HepG2 (cell line): ENCODE data around the gene ASXL1. TPM values are rescaled to one million over a fixed set of nuclear protein-coding genes. Genes with fewer than 3 reads are reported as not detected.

Source experiments
- ATF1 ChIP-seq: IDR thresholded peaks from 2 replicates; pipeline ENCODE4 v1.6.1; 2016; ENCODE audit warnings: mild to moderate bottlenecking, control low read depth
- CCDC6 ChIP-seq: sonication (generic); formaldehyde crosslinking; IDR thresholded peaks from 2 replicates; pipeline ENCODE4 v1.8.1; 2022; ENCODE audit warnings: mild to moderate bottlenecking, missing genetic modification reagents, moderate library complexity
- DNMT3B ChIP-seq: conservative IDR thresholded peaks from 2 replicates; pipeline ENCODE4 v1.6.1; 2016; ENCODE audit warnings: missing biosample characterization, control low read depth
- HOXA3 ChIP-seq: sonication (generic); formaldehyde crosslinking; IDR thresholded peaks from 2 replicates; pipeline ENCODE4 v1.5.0; 2020; ENCODE audit warnings: missing genetic modification reagents
- MED8 ChIP-seq: sonication (generic); formaldehyde crosslinking; IDR thresholded peaks from 2 replicates; pipeline ENCODE4 v1.8.1; 2023; ENCODE audit warnings: mild to moderate bottlenecking, missing genetic modification reagents; ENCODE audit not compliant: insufficient replicate concordance
- NR2C2 ChIP-seq: sonication (generic); formaldehyde crosslinking; IDR thresholded peaks from 2 replicates; pipeline ENCODE4 v1.4.0; 2020; ENCODE audit warnings: missing genetic modification reagents, mild to moderate bottlenecking, moderate library complexity, borderline replicate concordance
- PHB2 ChIP-seq: fragments of 450-650 bp; IDR thresholded peaks from 2 replicates; pipeline ENCODE4 v1.6.1; 2018; ENCODE audit not compliant: partially characterized antibody
- PHF5A ChIP-seq: IDR thresholded peaks from one replicate; pipeline ENCODE4 v1.6.1; 2018; ENCODE audit warnings: low read depth, missing genetic modification reagents; ENCODE audit not compliant: unreplicated experiment
- POLR2AphosphoS2 ChIP-seq: IDR thresholded peaks from 2 replicates; pipeline ENCODE4 v1.6.1; 2011; ENCODE audit warnings: low read depth, low read length, improper control_type of control experiment
- RARG ChIP-seq: sonication (generic); formaldehyde crosslinking; IDR thresholded peaks from 2 replicates; pipeline ENCODE4 v1.4.0; 2020; ENCODE audit warnings: low read depth, mild to moderate bottlenecking, missing genetic modification reagents
- SALL2 ChIP-seq: sonication (generic); formaldehyde crosslinking; IDR thresholded peaks from 2 replicates; pipeline ENCODE4 v1.8.1; 2023; ENCODE audit warnings: mild to moderate bottlenecking, missing genetic modification reagents, inconsistent platforms
- SETDB1 ChIP-seq: sonication (generic); formaldehyde crosslinking; IDR thresholded peaks from 2 replicates; pipeline ENCODE4 v1.5.1; 2020; ENCODE audit warnings: missing genetic modification reagents, mild to moderate bottlenecking, borderline replicate concordance
- TGIF2 ChIP-seq: IDR thresholded peaks from 2 replicates; pipeline ENCODE4 v1.6.1; 2016; ENCODE audit warnings: control low read depth, missing compliant biosample characterization
- XRCC5 ChIP-seq: fragments of 200-400 bp; formaldehyde crosslinking; optimal IDR thresholded peaks from 2 replicates; pipeline ENCODE3; 2017; ENCODE audit warnings: mild to moderate bottlenecking, low read length
- ZFP82 ChIP-seq: sonication (generic); formaldehyde crosslinking; IDR thresholded peaks from 2 replicates; pipeline ENCODE4 v1.5.1; 2020; ENCODE audit warnings: mild to moderate bottlenecking, missing genetic modification reagents, borderline replicate concordance
- ZNF792 ChIP-seq: IDR thresholded peaks from 2 replicates; pipeline ENCODE4 v1.6.1; 2016
- polyA plus RNA-seq, 8 experiments: library from polyadenylated mRNA; depleted of rRNA in 3 of 8; stranded (reverse) in 7 of 8; unstranded in 1 of 8; fragments of >200 nt; fragmentation: Illumina TruSeq in 4 of 8; extraction: Trizol in 4 of 8; gene quantifications; 2 replicates each; pipeline versions ENCODE4 v1.2.1 to v1.2.3, GENCODE V29; 2011 to 2016; ENCODE audit warnings: low read depth in 4 of 8, missing spikeins in 1 of 8, mixed read lengths in 1 of 8; ENCODE audit not compliant: insufficient read depth in 1 of 8
- total RNA-seq, 5 experiments: library from RNA; depleted of rRNA; stranded (reverse); fragments of >200 nt; fragmentation: Illumina TruSeq; extraction: Trizol; gene quantifications; 2 replicates each; pipeline ENCODE4 v1.2.3, GENCODE V29; 2016; ENCODE audit warnings: low read depth in 1 of 5
- TF ChIP-seq, protein P1 (sequence below): sonication (generic); formaldehyde crosslinking; IDR thresholded peaks from 2 replicates; pipeline ENCODE4 v1.4.0; 2020; ENCODE audit warnings: missing genetic modification reagents, borderline replicate concordance
- TF ChIP-seq, protein P2 (sequence below): sonication (generic); formaldehyde crosslinking; IDR thresholded peaks from 2 replicates; pipeline ENCODE4 v1.8.1; 2023; ENCODE audit warnings: missing genetic modification reagents, inconsistent platforms, borderline replicate concordance
- TF ChIP-seq, protein P3 (sequence below): sonication (generic); formaldehyde crosslinking; IDR thresholded peaks from 2 replicates; pipeline ENCODE4 v1.4.0; 2020; ENCODE audit warnings: missing genetic modification reagents
- TF ChIP-seq, protein P4 (sequence below): IDR thresholded peaks from 2 replicates; pipeline ENCODE4 v1.6.1; 2018; ENCODE audit warnings: missing genetic modification reagents
- TF ChIP-seq, protein P5 (sequence below): sonication (generic); formaldehyde crosslinking; IDR thresholded peaks from 2 replicates; pipeline ENCODE4 v1.5.1; 2020; ENCODE audit warnings: mild to moderate bottlenecking, missing genetic modification reagents, moderate library complexity

Gene ASXL1
- total and polyA plus RNA-seq, 2 of the 13 experiments (the other 11 are each of a cell fraction or from before 2014, with no cell fraction given) = 62.1 to 74.8 TPM

DNA sequence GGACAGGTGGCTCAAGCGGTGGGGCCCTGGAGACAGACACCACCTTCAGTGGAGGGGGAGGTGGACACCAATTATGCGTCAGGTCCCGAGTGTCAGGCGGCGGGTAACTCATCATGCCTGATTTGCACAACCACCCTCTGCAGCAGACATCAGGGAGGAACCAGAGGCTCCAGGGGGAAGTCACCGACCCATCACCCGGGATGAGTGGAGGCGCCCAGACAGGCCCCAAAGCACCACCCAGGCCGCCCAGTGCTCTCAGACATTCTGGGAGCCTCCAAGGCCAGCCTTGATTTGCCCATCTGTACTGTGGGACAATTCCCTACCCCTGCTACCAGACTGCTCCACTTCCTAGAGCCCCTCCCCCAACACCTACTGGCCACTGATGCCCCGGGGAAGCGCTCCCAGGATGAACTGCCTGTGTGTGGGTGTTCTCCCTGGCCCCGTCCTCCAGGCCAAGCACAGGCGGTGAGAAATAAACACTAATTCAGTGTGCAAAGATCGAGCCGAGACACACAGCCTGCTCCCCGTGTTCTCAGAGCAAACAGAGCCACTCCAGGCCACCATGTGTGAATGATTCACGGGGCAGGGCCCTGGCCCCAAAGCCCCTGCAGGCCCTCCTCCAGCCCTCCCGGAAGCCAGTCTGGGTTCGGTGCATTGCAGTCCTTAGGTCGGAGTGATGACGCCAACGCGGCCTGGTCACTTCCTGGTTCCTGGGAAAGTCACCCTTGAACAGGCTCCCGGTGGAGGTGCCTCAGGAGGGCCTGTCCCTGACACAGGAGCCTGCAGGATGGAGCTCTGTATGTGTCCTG lies 107.2 kb downstream of the ASXL1 start (continued):
- TF ChIP-seq SALL2 (CRISPR knock-in tag) = no peak
- peak; percentile 81 for TF ChIP-seq PHF5A (CRISPR knock-in tag)
- no peak for TF ChIP-seq SETDB1 (CRISPR knock-in tag)
- peak; percentile 77; the same call in 1 of the 2 replicates for TF ChIP-seq ZFP82 (CRISPR knock-in tag)
- no peak for TF ChIP-seq PHB2
- peak; percentile 96 for TF ChIP-seq XRCC5
- TF ChIP-seq, protein P1, sequence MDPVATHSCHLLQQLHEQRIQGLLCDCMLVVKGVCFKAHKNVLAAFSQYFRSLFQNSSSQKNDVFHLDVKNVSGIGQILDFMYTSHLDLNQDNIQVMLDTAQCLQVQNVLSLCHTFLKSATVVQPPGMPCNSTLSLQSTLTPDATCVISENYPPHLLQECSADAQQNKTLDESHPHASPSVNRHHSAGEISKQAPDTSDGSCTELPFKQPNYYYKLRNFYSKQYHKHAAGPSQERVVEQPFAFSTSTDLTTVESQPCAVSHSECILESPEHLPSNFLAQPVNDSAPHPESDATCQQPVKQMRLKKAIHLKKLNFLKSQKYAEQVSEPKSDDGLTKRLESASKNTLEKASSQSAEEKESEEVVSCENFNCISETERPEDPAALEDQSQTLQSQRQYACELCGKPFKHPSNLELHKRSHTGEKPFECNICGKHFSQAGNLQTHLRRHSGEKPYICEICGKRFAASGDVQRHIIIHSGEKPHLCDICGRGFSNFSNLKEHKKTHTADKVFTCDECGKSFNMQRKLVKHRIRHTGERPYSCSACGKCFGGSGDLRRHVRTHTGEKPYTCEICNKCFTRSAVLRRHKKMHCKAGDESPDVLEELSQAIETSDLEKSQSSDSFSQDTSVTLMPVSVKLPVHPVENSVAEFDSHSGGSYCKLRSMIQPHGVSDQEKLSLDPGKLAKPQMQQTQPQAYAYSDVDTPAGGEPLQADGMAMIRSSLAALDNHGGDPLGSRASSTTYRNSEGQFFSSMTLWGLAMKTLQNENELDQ (CRISPR knock-in tag) = no peak
- TF ChIP-seq DNMT3B (CRISPR knock-in tag) = peak; percentile 58; the same call in 1 of the 2 replicates
- TF ChIP-seq, protein P2, sequence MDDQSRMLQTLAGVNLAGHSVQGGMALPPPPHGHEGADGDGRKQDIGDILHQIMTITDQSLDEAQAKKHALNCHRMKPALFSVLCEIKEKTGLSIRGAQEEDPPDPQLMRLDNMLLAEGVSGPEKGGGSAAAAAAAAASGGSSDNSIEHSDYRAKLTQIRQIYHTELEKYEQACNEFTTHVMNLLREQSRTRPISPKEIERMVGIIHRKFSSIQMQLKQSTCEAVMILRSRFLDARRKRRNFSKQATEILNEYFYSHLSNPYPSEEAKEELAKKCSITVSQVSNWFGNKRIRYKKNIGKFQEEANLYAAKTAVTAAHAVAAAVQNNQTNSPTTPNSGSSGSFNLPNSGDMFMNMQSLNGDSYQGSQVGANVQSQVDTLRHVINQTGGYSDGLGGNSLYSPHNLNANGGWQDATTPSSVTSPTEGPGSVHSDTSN (CRISPR knock-in tag) = no peak
- TF ChIP-seq MED8 (CRISPR knock-in tag) = no peak
- TF ChIP-seq ATF1 (CRISPR knock-in tag) = no peak; the same call in 1 of the 2 replicates
- TF ChIP-seq, protein P3, sequence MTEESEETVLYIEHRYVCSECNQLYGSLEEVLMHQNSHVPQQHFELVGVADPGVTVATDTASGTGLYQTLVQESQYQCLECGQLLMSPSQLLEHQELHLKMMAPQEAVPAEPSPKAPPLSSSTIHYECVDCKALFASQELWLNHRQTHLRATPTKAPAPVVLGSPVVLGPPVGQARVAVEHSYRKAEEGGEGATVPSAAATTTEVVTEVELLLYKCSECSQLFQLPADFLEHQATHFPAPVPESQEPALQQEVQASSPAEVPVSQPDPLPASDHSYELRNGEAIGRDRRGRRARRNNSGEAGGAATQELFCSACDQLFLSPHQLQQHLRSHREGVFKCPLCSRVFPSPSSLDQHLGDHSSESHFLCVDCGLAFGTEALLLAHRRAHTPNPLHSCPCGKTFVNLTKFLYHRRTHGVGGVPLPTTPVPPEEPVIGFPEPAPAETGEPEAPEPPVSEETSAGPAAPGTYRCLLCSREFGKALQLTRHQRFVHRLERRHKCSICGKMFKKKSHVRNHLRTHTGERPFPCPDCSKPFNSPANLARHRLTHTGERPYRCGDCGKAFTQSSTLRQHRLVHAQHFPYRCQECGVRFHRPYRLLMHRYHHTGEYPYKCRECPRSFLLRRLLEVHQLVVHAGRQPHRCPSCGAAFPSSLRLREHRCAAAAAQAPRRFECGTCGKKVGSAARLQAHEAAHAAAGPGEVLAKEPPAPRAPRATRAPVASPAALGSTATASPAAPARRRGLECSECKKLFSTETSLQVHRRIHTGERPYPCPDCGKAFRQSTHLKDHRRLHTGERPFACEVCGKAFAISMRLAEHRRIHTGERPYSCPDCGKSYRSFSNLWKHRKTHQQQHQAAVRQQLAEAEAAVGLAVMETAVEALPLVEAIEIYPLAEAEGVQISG = peak; percentile 91
- TF ChIP-seq NR2C2 = peak; percentile 89
- TF ChIP-seq RARG (CRISPR knock-in tag) = no peak
- TF ChIP-seq, protein P4, sequence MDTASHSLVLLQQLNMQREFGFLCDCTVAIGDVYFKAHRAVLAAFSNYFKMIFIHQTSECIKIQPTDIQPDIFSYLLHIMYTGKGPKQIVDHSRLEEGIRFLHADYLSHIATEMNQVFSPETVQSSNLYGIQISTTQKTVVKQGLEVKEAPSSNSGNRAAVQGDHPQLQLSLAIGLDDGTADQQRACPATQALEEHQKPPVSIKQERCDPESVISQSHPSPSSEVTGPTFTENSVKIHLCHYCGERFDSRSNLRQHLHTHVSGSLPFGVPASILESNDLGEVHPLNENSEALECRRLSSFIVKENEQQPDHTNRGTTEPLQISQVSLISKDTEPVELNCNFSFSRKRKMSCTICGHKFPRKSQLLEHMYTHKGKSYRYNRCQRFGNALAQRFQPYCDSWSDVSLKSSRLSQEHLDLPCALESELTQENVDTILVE = peak; percentile 77; the same call in 1 of the 2 replicates
- 0 out of 2 replicates have a peak, but pooled peaks have one; percentile 30 for TF ChIP-seq TGIF2 (CRISPR knock-in tag)
- TF ChIP-seq HOXA3 (CRISPR knock-in tag) = peak; percentile 97
- peak; percentile 95; the same call in 1 of the 2 replicates for TF ChIP-seq ZNF792
- peak; percentile 94 for TF ChIP-seq CCDC6 (CRISPR knock-in tag)
- no peak for TF ChIP-seq POLR2AphosphoS2
- TF ChIP-seq, protein P5, sequence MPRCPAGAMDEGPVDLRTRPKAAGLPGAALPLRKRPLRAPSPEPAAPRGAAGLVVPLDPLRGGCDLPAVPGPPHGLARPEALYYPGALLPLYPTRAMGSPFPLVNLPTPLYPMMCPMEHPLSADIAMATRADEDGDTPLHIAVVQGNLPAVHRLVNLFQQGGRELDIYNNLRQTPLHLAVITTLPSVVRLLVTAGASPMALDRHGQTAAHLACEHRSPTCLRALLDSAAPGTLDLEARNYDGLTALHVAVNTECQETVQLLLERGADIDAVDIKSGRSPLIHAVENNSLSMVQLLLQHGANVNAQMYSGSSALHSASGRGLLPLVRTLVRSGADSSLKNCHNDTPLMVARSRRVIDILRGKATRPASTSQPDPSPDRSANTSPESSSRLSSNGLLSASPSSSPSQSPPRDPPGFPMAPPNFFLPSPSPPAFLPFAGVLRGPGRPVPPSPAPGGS (CRISPR knock-in tag) = peak; percentile 15
